ENCODE results near the gene C19orf38.
"Not testable (repeated sequence)": the region's sequence is repeated elsewhere in the genome, so short reads cannot be mapped to it uniquely, and the experiment has no call there.

The C19orf38 gene

DNA sequence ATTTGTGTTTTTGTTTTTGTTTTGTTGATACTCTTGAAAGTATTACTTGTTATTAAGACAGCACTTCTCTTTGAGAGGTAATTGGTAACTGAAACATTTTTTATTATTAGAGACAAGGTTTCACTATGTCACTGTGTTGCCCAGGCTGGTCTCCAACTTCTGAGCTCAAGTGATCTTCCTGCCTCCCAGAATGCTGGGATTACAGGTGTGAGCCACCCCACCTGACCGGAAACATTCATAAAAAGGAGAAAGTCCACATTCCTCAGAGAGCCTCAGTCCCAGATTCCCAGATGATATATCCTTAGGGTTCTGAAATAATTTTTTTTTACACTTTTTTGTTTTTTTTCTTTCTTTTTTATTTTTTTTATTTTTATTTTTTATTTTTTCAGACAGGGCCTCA is 25.8 kb downstream of the C19orf38 start:
- no peak overlapping the region for H4K8ac ChIP-seq (ENCODE audit: low read depth, low read length)

GRCh38 chr19:10876459-10877240 is 28.4 kb downstream of the C19orf38 start:
- Histone ChIP-seq H3K4me3 (ENCODE audit: low read length in 2 of 2) (no peak overlapping the region), H4K91ac (ENCODE audit: low read depth, low read length, poor library complexity) (no peak overlapping the region), H3K27me3 (ENCODE audit: control insufficient read depth in 3 of 3, insufficient read depth in 3 of 3, low read depth in 1 of 3, low read length in 3 of 3) (no peaks in the 10 kb centered on the region), H4K8ac (ENCODE audit: low read depth, low read length) (no peak overlapping the region), H2BK12ac (ENCODE audit: low read length) (no peak overlapping the region), H3K36me3 (replicated peaks in 1 of 2; ENCODE audit: control insufficient read depth in 2 of 2, insufficient read depth in 2 of 2, low read length in 2 of 2) (peaks cover 2 to 27% of the 10 kb centered on the region in 2 donors), H2BK5ac (ENCODE audit: low read length) (no peak overlapping the region), H3K4me1 (ENCODE audit: control insufficient read depth in 2 of 2, insufficient read depth in 1 of 2, low read depth in 1 of 2, low read length in 2 of 2) (peaks cover 23 to 26% of the 10 kb centered on the region in 2 donors), H2AK5ac (ENCODE audit: low read depth, low read length) (peak overlapping the region; percentile 8), H3K9ac (ENCODE audit: low read depth, low read length, poor library complexity) (no peak overlapping the region), H3K23ac (ENCODE audit: low read depth, low read length, poor library complexity) (no peak overlapping the region), H2BK120ac (ENCODE audit: low read depth, low read length) (no peak overlapping the region), H3K9me3 (replicated peaks in 1 of 2; ENCODE audit: control insufficient read depth in 2 of 2, insufficient read depth in 1 of 2, low read depth in 1 of 2, low read length in 2 of 2) (no peaks in the 10 kb centered on the region), H2BK15ac (ENCODE audit: low read length) (no peak overlapping the region), H3K79me1 (ENCODE audit: low read depth, low read length) (peaks cover 16% of the 10 kb centered on the region), H2AFZ (ENCODE audit: low read length) (no peak overlapping the region), H3K27ac (replicated peaks; ENCODE audit: low read length) (no peak overlapping the region), H3K18ac (ENCODE audit: low read length) (no peak overlapping the region), H3K4ac (ENCODE audit: low read length) (no peak overlapping the region), H3K14ac (ENCODE audit: low read length) (no peak overlapping the region), H3K4me2 (ENCODE audit: insufficient read depth, low read length, poor library complexity, severe bottlenecking) (no peak overlapping the region)
- WGBS, 2 donors (ENCODE audit: extremely low coverage in 2 of 2, insufficient read length in 2 of 2, insufficient replicate concordance in 1 of 2), result no CpG with 5 or more reads among the region's 10 CpGs
- no peak for DNase-seq (ENCODE audit: low spot score)

More for the DNA sequence above, 25.8 kb downstream of the C19orf38 start:
- Histone ChIP-seq H3K27ac (replicated peaks; ENCODE audit: low read length) (no peak overlapping the region), H2BK5ac (ENCODE audit: low read length) (no peak overlapping the region), H3K23ac (ENCODE audit: low read depth, low read length, poor library complexity) (no peak overlapping the region), H3K18ac (ENCODE audit: low read length) (no peak overlapping the region), H3K14ac (ENCODE audit: low read length) (no peak overlapping the region), H3K4me2 (ENCODE audit: insufficient read depth, low read length, poor library complexity, severe bottlenecking) (no peak overlapping the region), H3K79me1 (ENCODE audit: low read depth, low read length) (peaks cover 12% of the 10 kb centered on the region), H3K9ac (ENCODE audit: low read depth, low read length, poor library complexity) (no peak overlapping the region), H2BK120ac (ENCODE audit: low read depth, low read length) (no peak overlapping the region), H3K4ac (ENCODE audit: low read length) (no peak overlapping the region), H3K36me3 (replicated peaks in 1 of 2; ENCODE audit: control insufficient read depth in 2 of 2, insufficient read depth in 2 of 2, low read length in 2 of 2) (peaks cover 0 to 24% of the 10 kb centered on the region in 2 donors), H4K91ac (ENCODE audit: low read depth, low read length, poor library complexity) (no peak overlapping the region), H2BK12ac (ENCODE audit: low read length) (no peak overlapping the region), H2BK15ac (ENCODE audit: low read length) (no peak overlapping the region), H3K4me1 (ENCODE audit: control insufficient read depth in 2 of 2, insufficient read depth in 1 of 2, low read depth in 1 of 2, low read length in 2 of 2) (peaks cover 8 to 9% of the 10 kb centered on the region in 2 donors), H3K9me3 (replicated peaks in 1 of 2; ENCODE audit: control insufficient read depth in 2 of 2, insufficient read depth in 1 of 2, low read depth in 1 of 2, low read length in 2 of 2) (no peaks in the 10 kb centered on the region), H3K27me3 (ENCODE audit: control insufficient read depth in 3 of 3, insufficient read depth in 3 of 3, low read depth in 1 of 3, low read length in 3 of 3) (no peaks in the 10 kb centered on the region), H2AFZ (ENCODE audit: low read length) (no peak overlapping the region), H2AK5ac (ENCODE audit: low read depth, low read length) (no peak overlapping the region), H3K4me3 (ENCODE audit: low read length in 2 of 2) (no peak overlapping the region)
- DNase-seq (ENCODE audit: low spot score), result no peak
- no CpG with 5 or more reads among the region's 1 CpG for WGBS, 2 donors (ENCODE audit: extremely low coverage in 2 of 2, insufficient read length in 2 of 2, insufficient replicate concordance in 1 of 2)

DNA sequence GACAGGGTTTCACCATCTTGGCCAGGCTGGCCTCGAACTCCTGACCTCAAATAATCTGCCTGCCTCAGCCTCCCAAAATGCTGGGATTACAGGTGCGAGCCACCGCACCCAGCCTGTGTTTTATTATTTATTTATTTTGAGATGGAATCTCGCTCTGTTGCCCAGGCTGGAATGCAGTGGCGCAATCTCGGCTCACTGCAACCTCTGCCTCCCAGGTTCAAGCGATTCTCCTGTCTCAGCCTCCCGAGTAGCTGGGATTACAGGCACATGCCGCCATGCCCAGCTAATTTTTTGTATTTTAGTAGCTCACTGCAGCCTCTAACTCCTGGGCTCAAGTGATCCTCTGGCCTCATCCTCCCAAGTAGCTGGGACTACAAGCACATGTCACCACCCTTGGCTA is 29.4 kb downstream of the C19orf38 start:
- not testable (repeated sequence) for H2BK15ac ChIP-seq (ENCODE audit: low read length); H3K27ac ChIP-seq (replicated peaks; ENCODE audit: low read length); H2AK5ac ChIP-seq (ENCODE audit: low read depth, low read length); H3K14ac ChIP-seq (ENCODE audit: low read length); H3K23ac ChIP-seq (ENCODE audit: low read depth, low read length, poor library complexity); H3K4ac ChIP-seq (ENCODE audit: low read length); H4K8ac ChIP-seq (ENCODE audit: low read depth, low read length); H2AFZ ChIP-seq (ENCODE audit: low read length); H4K91ac ChIP-seq (ENCODE audit: low read depth, low read length, poor library complexity); H3K4me2 ChIP-seq (ENCODE audit: insufficient read depth, low read length, poor library complexity, severe bottlenecking); H3K9me3 ChIP-seq (replicated peaks in 1 of 2; ENCODE audit: control insufficient read depth in 2 of 2, insufficient read depth in 1 of 2, low read depth in 1 of 2, low read length in 2 of 2); H3K4me3 ChIP-seq (ENCODE audit: low read length in 2 of 2); H2BK12ac ChIP-seq (ENCODE audit: low read length); H3K27me3 ChIP-seq (ENCODE audit: control insufficient read depth in 3 of 3, insufficient read depth in 3 of 3, low read depth in 1 of 3, low read length in 3 of 3); H3K9ac ChIP-seq (ENCODE audit: low read depth, low read length, poor library complexity); H2BK120ac ChIP-seq (ENCODE audit: low read depth, low read length); H3K18ac ChIP-seq (ENCODE audit: low read length); DNase-seq (ENCODE audit: low spot score); H2BK5ac ChIP-seq (ENCODE audit: low read length)
- H3K36me3 ChIP-seq (replicated peaks in 1 of 2; ENCODE audit: control insufficient read depth in 2 of 2, insufficient read depth in 2 of 2, low read length in 2 of 2), result peaks cover 2 to 27% of the 10 kb centered on the region in 2 donors
- peaks cover 12% of the 10 kb centered on the region for H3K79me1 ChIP-seq (ENCODE audit: low read depth, low read length)
- no CpG with 5 or more reads among the region's 9 CpGs for WGBS, 2 donors (ENCODE audit: extremely low coverage in 2 of 2, insufficient read length in 2 of 2, insufficient replicate concordance in 1 of 2)
- peaks cover 30 to 36% of the 10 kb centered on the region in 2 donors for H3K4me1 ChIP-seq (ENCODE audit: control insufficient read depth in 2 of 2, insufficient read depth in 1 of 2, low read depth in 1 of 2, low read length in 2 of 2)

DNA sequence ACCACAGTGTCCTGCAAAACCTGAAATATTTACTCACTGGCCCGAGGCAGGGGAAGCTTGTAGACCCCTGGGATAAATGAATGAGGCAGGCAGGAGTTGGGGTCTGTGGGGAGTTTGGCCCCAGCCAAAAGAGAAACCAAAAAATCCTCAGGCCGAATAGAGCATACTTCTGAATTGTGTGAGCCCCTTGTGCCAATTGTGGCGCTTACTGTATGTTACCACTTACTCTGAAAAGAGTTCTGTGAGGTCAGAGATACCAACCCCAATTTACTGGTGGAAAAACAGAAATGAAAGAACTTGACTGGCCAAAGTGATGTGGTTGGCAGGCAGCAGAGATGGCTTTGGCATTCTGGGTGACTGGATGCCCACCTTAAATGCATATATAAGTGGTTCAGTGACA is 30.0 kb downstream of the C19orf38 start:
- Histone ChIP-seq H4K91ac (ENCODE audit: low read depth, low read length, poor library complexity) (no peak overlapping the region), H3K27me3 (ENCODE audit: control insufficient read depth in 3 of 3, insufficient read depth in 3 of 3, low read depth in 1 of 3, low read length in 3 of 3) (no peaks in the 10 kb centered on the region), H2BK5ac (ENCODE audit: low read length) (no peak overlapping the region), H2BK120ac (ENCODE audit: low read depth, low read length) (no peak overlapping the region), H3K23ac (ENCODE audit: low read depth, low read length, poor library complexity) (no peak overlapping the region), H2BK12ac (ENCODE audit: low read length) (no peak overlapping the region), H3K14ac (ENCODE audit: low read length) (no peak overlapping the region), H3K4me1 (ENCODE audit: control insufficient read depth in 2 of 2, insufficient read depth in 1 of 2, low read depth in 1 of 2, low read length in 2 of 2) (peaks cover 33 to 42% of the 10 kb centered on the region in 2 donors), H3K9me3 (replicated peaks in 1 of 2; ENCODE audit: control insufficient read depth in 2 of 2, insufficient read depth in 1 of 2, low read depth in 1 of 2, low read length in 2 of 2) (no peaks in the 10 kb centered on the region), H3K4me3 (ENCODE audit: low read length in 2 of 2) (no peak overlapping the region), H2AFZ (ENCODE audit: low read length) (no peak overlapping the region), H3K36me3 (replicated peaks in 1 of 2; ENCODE audit: control insufficient read depth in 2 of 2, insufficient read depth in 2 of 2, low read length in 2 of 2) (peaks cover 4 to 27% of the 10 kb centered on the region in 2 donors), H3K4me2 (ENCODE audit: insufficient read depth, low read length, poor library complexity, severe bottlenecking) (no peak overlapping the region), H3K4ac (ENCODE audit: low read length) (no peak overlapping the region), H3K27ac (replicated peaks; ENCODE audit: low read length) (no peak overlapping the region), H2BK15ac (ENCODE audit: low read length) (no peak overlapping the region), H4K8ac (ENCODE audit: low read depth, low read length) (no peak overlapping the region), H3K18ac (ENCODE audit: low read length) (no peak overlapping the region), H3K9ac (ENCODE audit: low read depth, low read length, poor library complexity) (no peak overlapping the region), H3K79me1 (ENCODE audit: low read depth, low read length) (peaks cover 18% of the 10 kb centered on the region), H2AK5ac (ENCODE audit: low read depth, low read length) (no peak overlapping the region)
- no CpG with 5 or more reads among the region's 3 CpGs for WGBS, 2 donors (ENCODE audit: extremely low coverage in 2 of 2, insufficient read length in 2 of 2, insufficient replicate concordance in 1 of 2)
- DNase-seq (ENCODE audit: low spot score), result no peak
